Measurements from ENCODE around the gene KIF17.

- TF ChIP-seq CTCF (IDR thresholded peaks at IDR 0.05 in 2 of 3, conservative IDR thresholded peaks at IDR 0.05 in 1 of 3; ENCODE audit: borderline replicate concordance in 1 of 3, insufficient read depth in 1 of 3, low read depth in 2 of 3, low read length in 2 of 3) (no peak), EGR1 (IDR thresholded peaks at IDR 0.05; ENCODE audit: low read depth) (no peak), MAX (IDR thresholded peaks at IDR 0.05) (no peak), ATF3 (IDR thresholded peaks at IDR 0.05) (no peak)
Measured at GRCh38 chr1:20729990-20730689, 12.3 kb upstream of the KIF17 start.

Measured in HCT116 (cell line).